Calu3 (cell line): ENCODE results near the gene ERCC6L. TPM values are rescaled to one million over a fixed set of nuclear protein-coding genes. Genes with fewer than 3 reads are reported as not detected.

Source experiments
- BruUV-seq: library from RNA; stranded (reverse); fragments of 400-500 nt; replicated peaks from 2 replicates; lab custom pipeline; 2021; lab: Mats Ljungman, UMichigan
- CTCF ChIA-PET: fragments of 300-600 bp; sonication (Branson Sonifier 250); formaldehyde crosslinking; loops from one replicate; lab custom pipeline; 2022; ENCODE audit warnings: antibody characterized with exemption; lab: Charles Lee
- DNase-seq: peaks from one replicate; pipeline ENCODE4 v3.0.0; 2022
- H3K27ac Mint-ChIP-seq: one replicate; pipeline ENCODE4 v1.8.0; 2022; ENCODE audit warnings: mixed read lengths; ENCODE audit not compliant: unreplicated experiment
- H3K27me3 Mint-ChIP-seq: one replicate; pipeline ENCODE4 v1.8.0; 2022; ENCODE audit warnings: mixed read lengths; ENCODE audit not compliant: unreplicated experiment
- H3K36me3 Mint-ChIP-seq: one replicate; pipeline ENCODE4 v1.8.0; 2022; ENCODE audit warnings: mild to moderate bottlenecking, moderate library complexity, mixed read lengths; ENCODE audit not compliant: insufficient read depth, unreplicated experiment
- H3K4me1 Mint-ChIP-seq: one replicate; pipeline ENCODE4 v1.8.0; 2022; ENCODE audit warnings: mild to moderate bottlenecking, low read depth, mixed read lengths; ENCODE audit not compliant: unreplicated experiment
- H3K4me3 Mint-ChIP-seq: one replicate; pipeline ENCODE4 v1.8.0; 2022; ENCODE audit warnings: mild to moderate bottlenecking, low read depth, moderate library complexity, mixed read lengths; ENCODE audit not compliant: unreplicated experiment
- H3K9me3 Mint-ChIP-seq: one replicate; pipeline ENCODE4 v1.8.0; 2022; ENCODE audit warnings: low read depth, mixed read lengths; ENCODE audit not compliant: unreplicated experiment
- CTCF ChIP-seq: fragments of 200-600 bp; IDR thresholded peaks from one replicate; pipeline ENCODE4 v1.8.0; 2022; ENCODE audit warnings: antibody characterized with exemption; ENCODE audit not compliant: unreplicated experiment
- intact Hi-C: fragments of 100-400 bp; cut with micrococcal nuclease; formaldehyde crosslinking; loops from one replicate; pipeline ENCODE4 v1.10.0; 2022; ENCODE audit not compliant: unreplicated experiment
- total RNA-seq: library from RNA; stranded (reverse); gene quantifications from 2 replicates; pipeline ENCODE4 v1.2.3, GENCODE V29; 2022

The ERCC6L gene
- total RNA-seq, 1 experiment from 2014 or later = 11.0 TPM

GRCh38 chrX:72253686-72254085 lies 14.9 kb upstream of the ERCC6L start:
- intact Hi-C loops = no loop called here
- no peaks in the 10 kb centered on the region for H3K9me3 Mint-ChIP-seq
- peaks cover 21% of the 10 kb centered on the region for H3K4me1 Mint-ChIP-seq
- DNase-seq = no peak
- H3K36me3 Mint-ChIP-seq = no peaks in the 10 kb centered on the region
- TF ChIP-seq CTCF = no peak
- H3K4me3 Mint-ChIP-seq = no peak overlapping the region
- CTCF ChIA-PET = interaction anchor here (0.6 kb wide), 1 partner anchor 161 kb away, joined by 3 read pairs; no protein-coding TSS in a partner anchor
- no peaks in the 10 kb centered on the region for H3K27me3 Mint-ChIP-seq
- no peak overlapping the region for H3K27ac Mint-ChIP-seq
- BruUV-seq = no TSS peak

- Mint-ChIP-seq H3K9me3 (no peaks in the 10 kb centered on the region), H3K27me3 (no peaks in the 10 kb centered on the region), H3K4me1 (peaks cover 16% of the 10 kb centered on the region), H3K4me3 (no peak overlapping the region), H3K36me3 (no peaks in the 10 kb centered on the region), H3K27ac (no peak overlapping the region)
- CTCF ChIA-PET = interaction anchor here (0.6 to 1.3 kb wide), 3 partner anchors 9 to 299 kb away, joined by 3 to 4 read pairs (median 4); partner anchors contain the start of gene ERCC6L
- no TSS peak for BruUV-seq
- no peak for TF ChIP-seq CTCF
- peak; percentile 34 for DNase-seq
- intact Hi-C loops = no loop called here
Measured at GRCh38 chrX:72247206-72247942, 8.5 kb upstream of the ERCC6L start.

- intact Hi-C loops = loop anchor here (2.0 kb wide), 1 partner anchor 295 kb away; no protein-coding TSS in a partner anchor
Measured at GRCh38 chrX:72245461-72246089, 6.7 kb upstream of the ERCC6L start.

GRCh38 chrX:72243472-72243871 lies 4.6 kb upstream of the ERCC6L start:
- TF ChIP-seq CTCF = no peak
- CTCF ChIA-PET = no interaction called here
- H3K36me3 Mint-ChIP-seq = peaks cover 10% of the 10 kb centered on the region

More at GRCh38 chrX:72245461-72246089, 6.7 kb upstream of the ERCC6L start:
- TF ChIP-seq CTCF = peak; percentile 46
- Mint-ChIP-seq H3K4me1 (peaks cover 16% of the 10 kb centered on the region), H3K27me3 (no peaks in the 10 kb centered on the region), H3K4me3 (no peak overlapping the region), H3K9me3 (no peaks in the 10 kb centered on the region), H3K27ac (no peak overlapping the region), H3K36me3 (no peaks in the 10 kb centered on the region)
- peak; percentile 75 for DNase-seq
- no TSS peak for BruUV-seq
- CTCF ChIA-PET = interaction anchor here (0.6 to 1.5 kb wide), 4 partner anchors 9 to 300 kb away, joined by 3 to 17 read pairs (median 5); partner anchors contain the start of gene RPS4X

More at GRCh38 chrX:72243472-72243871, 4.6 kb upstream of the ERCC6L start:
- Mint-ChIP-seq H3K27me3 (no peaks in the 10 kb centered on the region), H3K27ac (no peak overlapping the region), H3K9me3 (no peaks in the 10 kb centered on the region), H3K4me3 (no peak overlapping the region), H3K4me1 (peaks cover 16% of the 10 kb centered on the region)
- DNase-seq = no peak
- intact Hi-C loops = no loop called here
- BruUV-seq = no TSS peak
